ENCODE results near the gene GSTM1.

The GSTM1 gene

GRCh38 chr1:109726728-109727373 lies 39.2 kb downstream of the GSTM1 start:
- no peak for DNase-seq

GRCh38 chr1:109728870-109729269 lies 41.3 kb downstream of the GSTM1 start:
- no peak for DNase-seq

- DNase-seq = no peak
These were observed 43.0 kb downstream of the GSTM1 start for GRCh38 chr1:109730666-109731065.

- no peak for DNase-seq
These were observed 44.8 kb downstream of the GSTM1 start for GRCh38 chr1:109732390-109732881.

GRCh38 chr1:109733236-109733870 lies 45.7 kb downstream of the GSTM1 start:
- DNase-seq = no peak

- peak; percentile 96 for DNase-seq
These were observed 52.4 kb downstream of the GSTM1 start for GRCh38 chr1:109739738-109740614.

GRCh38 chr1:109740615-109741373 lies 53.2 kb downstream of the GSTM1 start, which contains the start of gene GSTM3:
TSS of gene GSTM3 (minus strand) at chr1:109741038. CDS start at chr1:109740287, 751 bp downstream.
- no peak for DNase-seq

All from right kidney (tissue), 1 donor.